ENCODE results near the gene SCNN1A. TPM values are rescaled to one million over a fixed set of nuclear protein-coding genes. Genes with fewer than 3 reads are reported as not detected.
A peak's percentile ranks its signal among the peaks of the same experiment; 100 is the strongest.

Gene SCNN1A
- total and polyA plus RNA-seq, 2 donors (not counting 3 experiments of a cell fraction or from before 2014, with no cell fraction given) = 0.12 to 0.18 TPM

- Histone ChIP-seq H2AFZ (ENCODE audit: low read depth, low read length) (no peak overlapping the region), H3K27me3 (ENCODE audit: control insufficient read depth in 2 of 2, insufficient read depth in 2 of 2, low read length in 2 of 2) (no peaks in the 10 kb centered on the region), H4K20me1 (replicated peaks; ENCODE audit: control insufficient read depth, extremely low read depth, insufficient read depth, low read length) (no peaks in the 10 kb centered on the region), H3K9ac (replicated peaks; ENCODE audit: extremely low read depth, insufficient read depth, low read length) (peak overlapping the region; percentile 33), H3K79me2 (ENCODE audit: control insufficient read depth, insufficient read depth, low read length) (peaks cover 79% of the 10 kb centered on the region), H3K9me1 (replicated peaks; ENCODE audit: control insufficient read depth, extremely low read depth, insufficient read depth, low read length) (no peaks in the 10 kb centered on the region), H3K9me3 (replicated peaks; ENCODE audit: control insufficient read depth, insufficient read depth, low read length) (no peaks in the 10 kb centered on the region), H3K4me3 (replicated peaks in 1 of 3; ENCODE audit: insufficient read depth in 1 of 3, low read depth in 1 of 3, low read length in 3 of 3) (peak overlapping the region in 2 of 3 experiments; percentile 1 to 9), H3K27ac (ENCODE audit: insufficient read depth, low read depth, low read length) (peak overlapping the region; percentile 92), H3K4me2 (ENCODE audit: insufficient read depth, low read length) (peak overlapping the region; percentile 91), H3K4me1 (ENCODE audit: control insufficient read depth, extremely low read depth, insufficient read depth, low read length) (peaks cover 63% of the 10 kb centered on the region), H3K36me3 (ENCODE audit: control insufficient read depth in 2 of 2, extremely low read depth in 1 of 2, insufficient read depth in 2 of 2, low read length in 2 of 2) (peaks cover 5 to 18% of the 10 kb centered on the region in 2 experiments)
- TF ChIP-seq FOS (IDR thresholded peaks at IDR 0.05; ENCODE audit: borderline replicate concordance, insufficient read depth, low read length) (no peak), GATA2 (IDR thresholded peaks at IDR 0.05; ENCODE audit: insufficient read depth, insufficient read length, low read depth, low read length) (peak; percentile 26), POLR2A (IDR thresholded peaks at IDR 0.05; ENCODE audit: low read depth, low read length) (peak; percentile 5), MAX (IDR thresholded peaks at IDR 0.05; ENCODE audit: insufficient read depth, insufficient read length) (no peak)
- DNase-seq (ENCODE audit: low read depth, low spot score) (peak; percentile 27), FAIRE-seq (peak; percentile 72)
- CTCF ChIA-PET = interaction anchor here (0.9 to 4.4 kb wide), 21 partner anchors 10 to 349 kb away, joined by 3 to 58 read pairs (median 11); partner anchors contain the start of genes LTBR, SCNN1A and VAMP1
- POLR2A ChIA-PET = interaction anchor here (0.6 to 1.8 kb wide), 11 partner anchors 8 to 197 kb away, joined by 3 to 13 read pairs (median 7); partner anchors contain the start of genes GAPDH, LTBR and VAMP1
- intact Hi-C loops (cut with micrococcal nuclease) (loop anchor here (1.0 to 5.0 kb wide), 9 partner anchors 8 to 197 kb away; partner anchors contain the start of genes GAPDH and LTBR), dilution Hi-C loops (cut with MboI; ENCODE audit: extremely low pct_ligation_motif_present, low sequenced_read_pairs) (no loop called here)
- TSS peak; percentile 37 for BruUV-seq (replicated peaks)
Measured at GRCh38 chr12:6336889-6337853, 38.2 kb downstream of the SCNN1A start.
